GM10248 (cell line): ENCODE measurements around the gene TMEM109.

Experiments
- CTCF ChIA-PET: fragments of 300-600 bp; sonication (Branson Sonifier 250); formaldehyde crosslinking; extraction: SDS; loops from one replicate; lab custom pipeline; 2021; ENCODE audit warnings: antibody characterized with exemption; lab: Yijun Ruan, JAX
- POLR2A ChIA-PET: fragments of 350-650 bp; sonication (Branson Sonifier 250); formaldehyde crosslinking; extraction: SDS; loops from one replicate; lab custom pipeline; 2020; ENCODE audit warnings: antibody characterized with exemption; lab: Yijun Ruan, JAX
- DNase-seq: peaks from one replicate; pipeline ENCODE4 v3.0.0; 2012; ENCODE audit errors: extremely low spot score
- CTCF ChIP-seq: IDR thresholded peaks from 2 replicates; pipeline ENCODE4 v1.5.1; 2012; ENCODE audit warnings: mild to moderate bottlenecking, low read depth; ENCODE audit errors: extremely low read depth, missing control alignments, control extremely low read depth

The TMEM109 gene

DNA sequence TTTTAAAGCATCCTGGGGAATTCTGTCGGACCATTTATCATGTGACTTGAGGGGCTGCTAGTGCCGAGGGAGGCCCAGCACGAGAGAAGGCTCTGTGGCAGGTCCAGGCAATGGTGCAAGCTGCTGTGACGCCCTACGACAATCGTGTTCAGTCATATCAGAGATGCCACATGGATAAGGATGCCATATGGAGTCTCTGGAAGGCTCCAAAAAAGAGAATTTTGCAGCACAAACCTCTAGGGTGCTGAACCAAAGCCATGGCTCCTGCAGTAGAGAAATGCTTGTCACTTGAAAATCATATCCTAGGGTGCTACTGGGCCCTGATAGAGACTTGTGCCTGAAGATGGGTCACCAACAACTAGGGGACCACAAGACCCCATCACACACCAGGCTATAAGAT is 50.8 kb downstream of the TMEM109 start:
- POLR2A ChIA-PET: no interaction called here
- CTCF ChIA-PET: interaction anchor here (1.0 to 2.0 kb wide), 4 partner anchors 13 to 164 kb away, joined by 3 to 5 read pairs (median 4); partner anchors contain the start of gene SLC15A3
- no peak for DNase-seq
- TF ChIP-seq CTCF: no peak

- ChIA-PET CTCF (interaction anchor here (1.2 to 1.9 kb wide), 8 partner anchors 12 to 94 kb away, joined by 3 to 5 read pairs (median 4); no protein-coding TSS in a partner anchor), POLR2A (no interaction called here)
- no peak for DNase-seq
- no peak for TF ChIP-seq CTCF
Measured at GRCh38 chr11:60966890-60967289, 52.9 kb downstream of the TMEM109 start.

DNA sequence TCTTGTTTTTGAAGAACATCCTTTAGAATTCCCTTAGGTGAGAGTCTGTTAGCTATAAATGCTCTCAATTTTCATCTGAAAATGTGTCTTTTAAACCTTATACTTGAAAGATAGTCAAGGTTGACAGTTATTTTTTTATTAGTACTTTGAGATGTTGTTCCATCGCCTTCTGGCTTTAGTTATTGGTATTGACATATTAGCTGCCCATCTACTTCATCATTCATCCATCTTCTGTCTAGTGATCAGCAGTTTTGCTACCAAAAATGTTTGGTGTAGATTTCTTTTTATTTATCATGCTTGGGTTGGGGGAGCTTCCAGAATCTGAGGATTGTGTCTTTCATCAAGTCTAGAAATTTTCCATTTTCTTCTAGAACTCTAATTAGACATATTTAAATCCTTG is 54.3 kb downstream of the TMEM109 start:
- no peak for TF ChIP-seq CTCF
- ChIA-PET CTCF (interaction anchor here (1.2 to 4.3 kb wide), 5 partner anchors 8 to 19 kb away, joined by 3 to 24 read pairs (median 5); no protein-coding TSS in a partner anchor), POLR2A (no interaction called here)
- DNase-seq: no peak

DNA sequence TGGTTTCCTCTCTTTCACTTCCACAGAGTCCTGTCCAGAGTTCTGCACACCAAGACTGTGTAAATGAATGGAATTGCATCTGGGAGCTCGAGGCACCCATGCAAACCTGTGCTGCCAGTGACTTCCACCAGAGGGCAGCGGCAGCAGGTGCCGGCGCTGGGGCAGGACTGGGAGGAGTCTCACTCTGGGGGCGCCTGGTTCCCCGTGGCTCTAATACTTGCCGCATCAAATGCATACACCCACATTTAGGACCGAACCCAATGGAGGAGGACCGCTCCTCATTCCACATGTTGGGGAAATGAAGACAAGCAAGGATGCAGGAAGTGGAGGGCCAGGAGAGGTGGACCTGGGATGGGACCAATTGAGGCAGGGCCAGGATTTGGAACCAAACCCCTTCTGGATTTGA is 56.4 kb downstream of the TMEM109 start:
- peak; percentile 81 for DNase-seq
- ChIA-PET POLR2A (no interaction called here), CTCF (interaction anchor here (0.6 to 4.3 kb wide), 33 partner anchors 9 to 217 kb away, joined by 3 to 24 read pairs (median 6); no protein-coding TSS in a partner anchor)
- peak; percentile 90 for TF ChIP-seq CTCF

DNA sequence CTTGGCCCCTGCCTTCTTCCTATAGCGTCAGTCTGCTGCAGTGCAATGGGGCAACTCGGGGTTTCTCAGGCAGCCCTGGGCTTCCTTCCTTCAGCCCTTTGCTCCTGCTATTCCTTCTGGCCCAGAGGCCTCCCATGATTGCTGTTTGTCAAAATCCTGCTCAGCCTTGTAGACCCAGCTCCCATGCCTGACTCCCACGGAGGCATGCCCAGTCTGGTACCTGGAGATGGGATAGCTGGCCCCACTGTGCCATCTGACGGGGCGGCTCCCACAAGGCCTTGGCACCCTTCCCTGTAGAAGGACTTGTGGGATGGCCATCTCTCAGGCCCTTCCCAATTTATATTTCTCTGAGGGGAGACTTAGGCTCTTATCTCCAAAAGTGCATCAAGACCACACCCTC is 56.9 kb downstream of the TMEM109 start:
- ChIA-PET POLR2A (no interaction called here), CTCF (interaction anchor here (0.6 to 4.3 kb wide), 20 partner anchors 8 to 217 kb away, joined by 3 to 24 read pairs (median 7); no protein-coding TSS in a partner anchor)
- DNase-seq: no peak
- no peak for TF ChIP-seq CTCF

- DNase-seq: no peak
- CTCF ChIA-PET: interaction anchor here (0.7 to 4.3 kb wide), 10 partner anchors 11 to 182 kb away, joined by 3 to 24 read pairs (median 4); no protein-coding TSS in a partner anchor
- no peak for TF ChIP-seq CTCF
- POLR2A ChIA-PET: no interaction called here
Measured at GRCh38 chr11:60971520-60971919, 57.6 kb downstream of the TMEM109 start, which contains the start of gene CD6. Gene CD6 (plus strand): TSS chr11:60971680. CDS start chr11:60971866, 186 bp downstream.
